ENCODE measurements around the gene RPS19BP1.
A peak's percentile ranks its signal among the peaks of the same experiment; 100 is the strongest.

GRCh38 chr22:39528681-39529486 is 3.7 kb downstream of the RPS19BP1 start:
- TF ChIP-seq CTCF (IDR thresholded peaks at IDR 0.05; ENCODE audit: insufficient read depth, low read depth, low read length) = peak; percentile 84
- TF ChIP-seq EZH2 (IDR thresholded peaks at IDR 0.05; ENCODE audit: insufficient read depth, low read length) = no peak

Data from astrocyte (in vitro differentiated cells and primary cell).